IPS DF 19.7 (cell line): ENCODE results near the gene SIRT6.
"Not testable (repeated sequence)": the region's sequence is repeated elsewhere in the genome, so short reads cannot be mapped to it uniquely, and the experiment has no call there.

ENCODE experiments used
- DNase-seq: peaks from one replicate; pipeline ENCODE4 v3.0.0-alpha.2; 2013; ENCODE audit warnings: low read depth, low spot score

Gene SIRT6

DNA sequence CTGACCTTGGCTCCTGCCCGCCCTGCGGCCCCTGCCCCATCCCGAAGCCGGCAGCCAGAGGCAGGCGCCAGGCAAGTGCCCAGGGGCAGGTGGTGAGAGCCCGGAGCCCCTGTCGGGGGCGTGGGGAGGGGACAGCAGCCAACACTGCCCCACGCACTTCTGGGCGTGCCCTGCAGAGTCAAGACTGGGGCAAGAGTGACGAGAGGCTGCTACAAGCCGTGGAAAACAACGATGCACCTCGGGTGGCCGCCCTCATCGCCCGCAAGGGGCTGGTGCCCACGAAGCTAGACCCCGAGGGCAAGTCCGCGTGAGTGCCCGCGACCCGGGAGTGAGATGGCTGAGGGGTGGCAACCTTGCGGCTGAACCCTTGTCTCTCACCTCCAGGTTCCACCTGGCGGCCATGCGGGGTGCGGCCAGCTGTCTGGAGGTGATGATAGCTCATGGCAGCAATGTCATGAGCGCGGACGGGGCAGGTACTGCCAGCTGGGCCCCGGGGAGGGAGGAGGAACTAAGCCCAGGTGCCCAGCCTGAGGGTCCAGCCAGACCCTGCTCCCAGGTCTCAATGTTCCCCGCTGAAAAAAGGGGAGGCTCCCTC lies 17.4 kb upstream of the SIRT6 start:
- no peak for DNase-seq

DNA sequence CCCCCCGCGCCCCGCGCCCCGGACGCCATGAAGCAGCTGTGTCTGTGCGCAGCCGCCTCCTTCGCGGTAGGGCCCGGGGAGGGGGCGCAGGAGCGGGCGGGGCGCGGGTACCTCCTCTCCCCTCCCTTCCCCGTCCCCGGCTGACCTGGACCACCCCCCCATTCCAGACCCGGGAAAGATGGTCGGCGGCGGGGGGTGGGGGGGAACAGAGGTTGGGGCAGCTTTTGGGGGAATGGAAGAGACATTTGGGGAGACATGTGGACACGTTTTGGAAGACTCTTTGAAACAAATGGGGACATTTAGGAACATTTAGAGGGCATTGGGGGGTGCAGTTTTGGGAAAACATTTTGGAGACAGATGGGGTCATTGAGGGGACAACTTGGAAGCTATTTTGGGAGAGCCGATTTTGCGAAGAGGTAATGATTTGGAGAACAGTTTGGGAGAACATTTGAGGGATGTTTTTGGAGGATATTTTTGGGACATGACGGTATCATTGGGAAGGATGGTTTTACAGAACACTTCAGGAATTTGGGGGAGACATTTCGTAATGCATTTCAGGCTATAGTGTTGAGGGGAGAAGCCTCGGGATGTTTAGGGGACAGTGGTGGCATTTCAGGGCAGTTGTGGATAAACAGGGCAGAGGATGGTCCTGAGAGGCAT lies 16.2 kb upstream of the SIRT6 start:
- no peak for DNase-seq

DNA sequence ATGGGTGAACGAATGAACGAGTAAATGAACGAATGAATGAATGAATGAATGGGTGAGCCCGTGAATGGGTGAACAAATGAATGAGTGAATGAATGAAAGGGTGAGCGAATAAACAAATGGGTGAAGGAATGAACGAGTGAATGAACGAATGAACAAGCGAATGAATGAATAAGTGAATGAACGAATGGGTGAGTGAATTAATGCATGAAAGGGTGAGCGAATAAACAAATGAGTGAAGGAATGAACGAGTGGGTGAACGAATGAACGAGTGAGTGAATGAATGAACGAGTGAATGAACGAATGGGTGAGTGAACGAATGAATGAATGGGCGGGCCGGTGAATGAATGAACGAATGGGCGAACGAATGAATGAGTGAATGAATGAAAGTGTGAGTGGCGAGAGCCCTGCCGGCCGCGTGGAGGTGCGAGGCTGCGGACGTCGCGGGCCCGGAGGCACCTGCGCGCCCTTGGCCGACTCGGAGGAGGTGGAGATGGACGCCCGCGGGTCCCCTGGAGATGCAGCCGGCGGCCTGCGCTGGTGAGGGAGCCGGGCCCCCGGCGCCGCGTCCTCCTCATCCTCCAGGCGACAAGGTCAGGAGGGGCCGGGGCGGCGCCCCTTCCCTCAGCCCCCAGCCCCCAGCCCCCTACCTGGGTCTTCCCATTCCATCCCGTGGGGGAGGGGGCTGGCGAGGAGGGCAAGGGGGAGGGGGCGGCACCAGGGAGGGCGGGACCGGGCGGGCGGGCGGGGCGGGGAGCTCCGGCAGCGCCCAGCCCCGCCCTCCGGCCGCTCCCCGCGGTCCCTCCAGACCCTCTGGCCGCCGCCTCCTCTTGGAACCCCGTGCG lies 15.5 kb upstream of the SIRT6 start:
- no peak for DNase-seq

DNA sequence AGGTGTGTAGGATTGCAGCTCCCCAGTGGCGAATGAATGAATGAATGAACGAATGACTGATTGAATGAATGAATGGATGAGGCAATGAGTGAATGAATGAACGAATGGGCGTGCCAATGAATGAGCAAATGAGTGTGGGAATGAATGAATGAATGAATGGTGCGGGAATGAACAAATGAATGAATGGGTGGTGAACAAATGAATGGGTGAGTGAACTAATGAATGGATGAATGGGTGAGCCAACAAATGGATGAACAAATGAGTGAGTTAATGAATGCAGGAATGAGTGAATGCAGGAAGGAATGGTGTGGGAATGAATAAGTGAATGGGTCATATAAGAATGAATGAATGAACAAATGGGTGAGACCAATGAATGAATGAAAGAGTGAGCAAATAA lies 14.9 kb upstream of the SIRT6 start:
- DNase-seq: no peak

DNA sequence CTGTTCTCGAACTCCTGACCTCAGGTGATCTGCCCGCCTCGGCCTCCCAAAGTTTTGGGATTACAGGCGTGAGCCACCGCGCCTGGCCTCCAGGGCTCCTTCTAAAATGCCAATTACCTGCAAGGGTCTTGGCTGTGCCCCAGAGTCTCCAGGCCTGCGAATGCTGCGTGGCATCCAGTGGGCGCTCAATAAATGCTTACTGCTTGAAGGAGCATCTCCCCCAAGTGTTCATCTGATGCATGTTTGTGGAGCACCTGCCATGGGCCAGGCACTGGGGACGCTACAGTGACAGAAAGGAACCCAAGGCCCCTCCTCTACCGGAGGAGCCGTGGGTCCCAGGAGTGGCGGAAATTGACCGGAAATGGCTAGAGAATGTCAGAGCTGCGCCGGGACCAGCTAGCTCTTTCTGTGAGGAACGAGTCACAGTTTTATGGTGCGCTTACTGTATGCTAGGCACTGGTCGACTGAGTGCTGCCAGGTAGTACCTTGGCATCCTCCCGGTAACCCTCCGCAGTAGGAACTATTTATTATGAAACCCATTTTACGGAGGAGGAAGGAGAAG lies 14.3 kb upstream of the SIRT6 start:
- no peak for DNase-seq

DNA sequence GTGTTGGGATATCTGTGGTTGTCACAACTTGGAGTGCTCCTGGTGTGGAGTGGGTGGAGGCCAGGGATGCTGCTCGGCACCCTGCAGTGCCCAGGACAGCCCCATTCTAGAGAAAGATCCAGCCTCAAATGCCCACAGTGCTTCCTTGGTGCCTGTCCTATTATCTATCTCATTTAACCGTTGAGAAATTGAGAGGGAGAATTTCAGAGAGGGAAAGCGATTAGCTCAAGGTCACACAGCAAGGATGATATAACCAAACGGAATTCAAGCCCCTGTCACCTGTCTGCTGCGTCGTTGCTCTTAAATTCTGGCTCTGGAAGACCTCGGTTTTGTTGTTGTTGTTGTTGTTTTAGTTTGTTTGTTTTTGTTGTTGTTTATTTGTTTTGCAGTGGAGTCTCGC lies 13.6 kb upstream of the SIRT6 start:
- DNase-seq: no peak

DNA sequence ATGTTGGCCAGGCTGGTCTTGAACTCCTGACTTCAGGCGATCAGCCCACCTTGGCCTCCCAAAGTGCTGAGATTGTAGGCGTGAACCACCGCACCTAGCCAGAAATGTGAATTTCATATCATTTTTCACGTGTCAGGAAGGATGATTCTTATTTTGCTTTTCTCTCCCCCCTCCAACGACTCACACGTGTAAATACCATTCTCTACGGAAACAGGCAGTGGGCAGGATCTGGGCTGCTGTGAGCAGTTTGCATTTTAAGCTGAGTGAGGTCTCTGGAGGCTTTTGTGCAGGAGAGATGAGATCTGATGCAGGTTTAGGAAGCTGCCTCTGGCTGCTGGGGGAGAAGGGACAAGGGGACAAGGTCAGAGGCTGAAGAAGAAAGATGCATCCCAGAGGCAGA lies 12.0 kb upstream of the SIRT6 start:
- no peak for DNase-seq

DNA sequence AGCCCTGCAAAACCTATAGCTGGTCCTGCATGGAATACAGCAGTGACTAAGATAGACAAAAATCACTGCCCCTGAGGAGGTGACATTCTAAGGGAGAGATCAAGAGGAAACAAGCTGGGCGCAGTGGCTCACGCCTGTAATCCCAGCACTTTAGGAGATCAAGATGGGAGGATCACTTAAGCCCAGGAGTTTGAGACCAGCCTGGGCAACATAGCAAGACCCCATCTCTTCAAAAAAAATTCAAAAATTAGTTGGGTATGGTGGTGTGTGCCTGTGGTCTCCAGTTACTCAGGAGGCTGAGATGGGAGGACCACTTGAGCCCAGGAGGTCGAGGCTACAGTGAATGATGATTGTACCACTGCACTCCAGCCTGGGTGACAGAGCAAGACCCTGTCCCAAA lies 10.2 kb upstream of the SIRT6 start:
- not testable (repeated sequence) for DNase-seq

DNA sequence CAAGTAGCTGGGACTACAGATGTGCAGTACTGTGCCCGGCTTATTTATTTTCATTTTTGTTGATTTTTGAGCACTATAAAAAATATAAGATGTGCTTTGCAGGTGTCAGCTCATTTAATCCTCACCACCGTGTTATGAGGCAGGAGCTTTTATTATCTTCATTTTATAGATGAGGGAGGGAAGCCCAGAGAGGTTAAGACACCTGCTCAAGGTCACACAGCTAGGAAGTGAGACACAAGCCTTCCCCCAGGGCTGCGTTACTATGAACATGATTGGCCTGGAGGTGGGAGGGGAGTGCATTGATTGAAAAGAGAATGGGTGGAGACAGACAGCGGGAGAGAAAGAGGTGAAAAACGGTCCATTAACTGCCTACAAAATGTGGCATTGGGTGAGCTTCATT lies 7.3 kb upstream of the SIRT6 start:
- DNase-seq: no peak

DNA sequence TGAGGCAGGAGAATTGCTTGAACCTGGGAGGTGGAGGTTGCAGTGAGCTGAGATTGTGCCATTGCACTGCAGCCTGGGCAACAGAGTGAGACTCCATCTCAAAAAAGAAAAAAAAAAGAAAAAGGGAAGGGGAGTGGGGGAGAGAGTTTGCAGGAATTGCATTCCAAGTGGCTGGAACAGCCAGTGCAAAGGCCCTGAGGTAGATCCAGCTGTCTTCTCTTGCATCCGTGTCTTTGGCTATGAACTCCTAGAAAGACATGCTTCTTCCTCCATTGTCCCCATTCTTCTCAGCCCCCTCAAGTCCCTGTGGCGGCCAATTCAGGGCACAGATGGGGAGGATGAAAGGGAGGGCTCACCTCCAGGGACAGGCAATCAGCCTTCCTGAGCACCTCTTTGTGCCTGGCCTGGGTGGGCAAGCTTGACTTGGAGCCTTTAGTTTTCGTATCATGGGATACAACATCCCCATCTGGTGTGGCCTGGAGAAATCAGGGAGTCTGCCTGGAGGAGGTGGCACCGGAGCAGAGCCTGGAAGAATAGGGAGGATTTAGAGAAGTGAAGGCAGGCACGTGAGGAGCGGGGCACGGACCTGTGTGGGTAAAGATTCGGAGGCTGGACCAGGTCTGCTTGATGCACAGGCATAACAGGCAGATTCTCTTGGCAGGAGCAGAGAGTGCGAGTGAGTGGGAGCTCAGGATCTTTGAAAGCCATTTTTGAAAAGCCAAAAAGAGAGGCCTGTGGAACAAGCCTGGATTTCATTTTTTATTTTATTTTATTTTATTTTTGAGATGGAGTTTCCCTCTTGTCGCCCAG lies 5.2 kb upstream of the SIRT6 start:
- DNase-seq: no peak

DNA sequence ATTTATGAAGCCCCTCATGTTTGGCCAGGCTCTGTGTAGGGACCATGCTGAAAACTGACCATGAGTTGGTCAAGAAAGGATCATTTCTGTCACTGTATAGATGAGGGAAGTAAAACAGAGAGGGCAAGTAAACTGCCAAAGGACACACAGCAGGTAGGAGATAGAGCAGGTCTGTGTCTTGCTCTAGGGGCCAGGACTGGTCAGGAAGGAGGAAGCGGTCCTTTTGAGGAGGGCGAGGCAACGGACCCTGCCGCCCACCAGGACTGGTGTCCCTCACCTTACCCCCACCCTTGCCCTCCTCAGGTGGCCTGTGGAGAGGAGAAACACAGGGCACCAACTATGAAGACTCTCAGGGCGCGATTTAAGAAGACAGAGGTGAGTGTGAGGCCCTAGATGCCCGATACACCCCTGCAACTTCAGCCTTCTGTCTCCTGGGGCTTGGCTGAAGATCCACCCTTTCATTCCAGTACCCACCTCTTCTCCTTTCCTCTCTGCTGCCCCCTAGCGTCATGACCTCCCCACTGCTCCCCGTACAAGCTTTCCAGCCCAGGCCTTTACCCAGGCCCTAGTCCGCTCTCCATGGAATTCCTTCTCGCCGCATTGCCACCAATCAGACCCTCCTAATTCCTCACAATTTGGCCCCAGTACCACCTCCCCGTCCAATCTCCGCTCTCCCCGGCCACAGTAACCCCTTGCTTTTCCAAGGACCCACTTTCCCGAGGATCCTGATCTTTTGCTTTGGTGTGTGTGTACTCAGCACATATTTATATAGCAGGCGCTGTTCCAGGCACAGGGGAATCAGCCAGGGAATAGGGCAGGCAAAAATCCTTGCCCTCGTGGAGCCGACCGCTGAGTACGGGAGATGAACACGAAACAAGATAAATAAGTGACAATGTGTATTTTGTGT lies 4.0 kb upstream of the SIRT6 start:
- DNase-seq: peak; percentile 45

DNA sequence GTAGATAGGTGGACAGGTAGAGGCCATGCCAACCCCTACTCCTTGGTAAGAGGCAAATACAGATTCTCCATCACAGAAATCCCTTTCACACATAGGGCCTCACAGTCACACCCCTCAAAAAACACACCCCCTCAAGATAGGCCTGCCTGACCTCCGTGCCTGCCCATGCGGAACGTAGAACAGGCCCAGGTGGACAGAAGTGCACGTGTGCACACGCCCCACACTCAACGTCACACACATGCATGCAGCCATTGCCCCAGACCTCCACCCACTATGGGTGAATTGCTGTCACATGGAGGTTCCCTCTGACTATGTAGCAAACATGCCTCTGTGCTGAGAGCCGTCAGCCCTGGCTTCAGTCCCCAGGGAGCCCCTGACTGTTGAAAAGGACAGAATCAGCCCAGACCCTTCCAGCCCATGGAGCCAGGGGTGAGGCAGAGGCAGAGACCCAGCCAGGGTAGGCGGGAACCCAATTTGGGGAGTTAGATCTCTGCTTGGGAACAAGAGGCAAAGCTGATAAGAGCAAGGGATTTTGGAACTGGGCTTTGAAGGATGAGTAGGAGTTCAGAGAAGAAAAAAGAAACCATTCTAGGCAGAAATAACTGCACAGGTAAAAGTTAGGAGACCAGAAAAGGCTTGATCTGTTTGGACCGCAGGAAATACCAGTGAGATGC lies 3.2 kb upstream of the SIRT6 start:
- no peak for DNase-seq

DNA sequence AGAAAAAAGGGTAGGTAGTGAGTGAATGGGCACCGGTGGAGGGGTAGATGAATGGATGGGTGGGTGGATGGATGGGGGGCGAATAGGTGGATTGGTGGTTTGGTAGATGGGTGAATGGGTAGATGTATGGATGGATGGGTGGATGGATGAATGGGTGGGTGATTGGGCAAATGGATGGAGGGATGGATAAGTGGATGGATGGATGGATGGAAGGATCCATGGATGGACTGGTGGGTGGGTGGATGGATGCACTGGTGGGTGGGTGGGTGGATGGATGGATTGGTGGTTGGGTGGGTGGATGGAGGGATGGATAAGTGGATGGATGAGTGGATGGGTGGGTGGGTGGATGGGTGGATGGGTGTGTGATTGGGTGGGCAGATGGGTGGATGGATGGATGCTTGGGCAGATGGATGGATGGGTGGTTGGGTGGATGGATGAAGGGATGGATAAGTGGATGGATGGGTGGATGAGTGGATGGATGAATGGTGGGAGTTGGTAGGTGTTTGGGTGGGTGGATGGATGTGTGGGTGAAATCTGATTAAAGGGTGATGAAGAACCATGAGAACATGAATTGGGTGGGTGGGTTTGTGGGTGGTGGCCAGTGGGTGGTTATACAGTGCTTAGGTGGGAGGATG lies 2.5 kb upstream of the SIRT6 start:
- DNase-seq: no peak

DNA sequence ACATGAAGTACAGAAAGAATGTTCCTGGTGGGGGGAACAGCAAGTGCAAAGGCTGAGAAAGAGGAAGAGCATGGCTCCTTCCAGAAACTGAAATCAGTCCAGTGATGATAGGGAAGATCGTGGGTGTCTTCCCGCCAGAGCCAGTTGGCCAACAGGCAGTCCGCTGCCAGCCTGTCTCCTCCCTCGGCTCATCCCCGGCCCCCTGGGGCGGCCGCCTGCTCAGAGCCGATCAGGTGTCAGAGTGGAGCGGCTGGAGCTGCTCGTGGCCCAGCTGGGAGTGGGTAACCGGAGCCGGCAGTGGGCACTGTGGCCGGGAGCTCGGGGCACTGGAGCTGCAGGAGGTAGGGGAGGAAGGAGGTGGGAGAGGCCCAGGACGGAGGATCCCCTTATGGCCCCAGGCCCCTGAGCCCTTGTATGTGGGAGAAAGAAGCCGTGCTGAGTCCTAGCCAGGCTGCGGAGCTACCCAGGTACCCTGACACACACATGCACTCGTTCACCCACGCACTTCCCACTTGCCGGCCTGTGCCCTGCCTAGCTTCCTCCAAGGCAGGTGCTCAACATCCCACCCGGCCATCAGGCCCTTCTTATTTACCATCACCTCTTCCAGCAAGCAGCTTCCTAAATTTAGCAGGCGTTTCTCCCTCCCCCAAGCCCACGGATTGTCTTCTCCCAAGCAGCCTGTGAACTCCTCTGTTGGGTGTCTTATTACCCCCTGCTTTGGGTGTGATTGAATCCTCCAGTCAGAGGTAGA lies 1.8 kb upstream of the SIRT6 start:
- DNase-seq: no peak

DNA sequence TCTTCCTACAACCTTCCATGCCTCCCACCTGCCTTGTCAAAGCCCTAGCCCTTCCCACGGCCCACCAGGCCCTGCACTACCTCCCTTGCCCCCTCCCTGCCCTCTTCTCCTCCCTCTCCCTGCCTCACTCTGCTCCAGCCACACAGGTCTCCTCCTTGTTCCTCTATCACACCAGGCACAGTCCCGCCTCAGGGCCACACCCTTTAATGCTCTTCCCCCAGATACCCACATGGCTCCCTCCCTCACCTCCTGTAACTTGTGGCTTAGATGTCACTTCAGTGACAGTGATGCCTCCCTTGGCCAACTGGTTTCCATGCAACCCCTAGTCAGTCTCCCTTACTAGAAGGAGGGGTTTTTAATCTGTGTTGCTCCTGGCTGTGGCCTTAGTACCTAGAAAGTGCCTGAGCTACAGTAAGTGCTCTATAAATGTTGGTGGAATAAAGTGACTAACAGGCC lies 1.3 kb downstream of the SIRT6 start:
- no peak for DNase-seq

DNA sequence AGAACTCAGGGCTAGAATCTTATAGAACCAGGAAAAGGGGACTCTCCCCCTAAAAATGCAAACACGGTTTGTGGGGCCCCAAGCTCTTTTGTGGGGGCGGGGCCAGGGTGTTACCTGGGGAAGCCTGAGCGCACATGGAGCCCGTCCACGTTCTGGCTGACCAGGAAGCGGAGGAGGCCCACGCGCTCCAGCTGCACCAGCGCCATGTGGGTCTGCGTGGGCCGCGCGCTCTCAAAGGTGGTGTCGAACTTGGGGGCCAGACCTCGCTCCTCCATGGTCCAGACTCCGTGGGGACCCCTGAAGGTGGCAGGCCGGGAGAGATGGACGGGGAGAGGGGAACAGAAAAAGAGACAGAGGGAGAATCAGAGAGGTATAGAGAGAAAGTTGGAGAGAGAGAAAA lies 3.4 kb downstream of the SIRT6 start:
- no peak for DNase-seq

DNA sequence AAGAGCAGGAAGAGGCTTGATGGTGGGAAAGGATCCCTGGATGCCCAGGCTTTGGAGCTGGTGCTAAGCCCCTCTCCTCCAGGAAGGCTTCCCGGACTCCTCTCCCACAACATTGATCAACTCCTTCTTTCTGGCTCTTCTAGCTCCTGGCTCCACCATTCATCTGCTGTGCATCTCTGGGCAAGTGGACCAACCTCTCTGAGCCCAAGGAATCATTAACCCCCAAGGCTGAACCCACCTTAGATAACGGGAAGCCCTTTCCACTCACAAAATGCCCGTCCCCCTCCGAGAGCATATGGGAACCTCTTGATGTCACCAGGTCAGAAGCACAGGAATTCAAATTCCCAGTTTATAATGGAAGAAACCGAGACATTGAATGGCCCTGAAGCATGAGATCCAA lies 5.2 kb downstream of the SIRT6 start:
- no peak for DNase-seq

DNA sequence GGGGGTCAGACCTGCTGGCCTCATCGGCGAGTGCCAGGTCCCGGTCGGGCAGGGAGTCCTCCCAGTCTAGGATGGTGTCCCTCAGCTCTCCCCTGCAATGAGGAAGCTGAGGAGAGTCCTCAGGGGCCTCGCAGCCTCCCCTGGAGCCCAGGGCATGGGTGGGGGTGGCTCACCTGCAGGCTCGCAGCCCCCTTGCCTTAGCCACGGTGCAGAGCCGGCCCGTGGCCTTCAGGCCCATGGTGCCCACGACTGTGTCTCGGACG lies 6.8 kb downstream of the SIRT6 start:
- no peak for DNase-seq
